ENCODE data around the gene CACNA2D3.

DNA sequence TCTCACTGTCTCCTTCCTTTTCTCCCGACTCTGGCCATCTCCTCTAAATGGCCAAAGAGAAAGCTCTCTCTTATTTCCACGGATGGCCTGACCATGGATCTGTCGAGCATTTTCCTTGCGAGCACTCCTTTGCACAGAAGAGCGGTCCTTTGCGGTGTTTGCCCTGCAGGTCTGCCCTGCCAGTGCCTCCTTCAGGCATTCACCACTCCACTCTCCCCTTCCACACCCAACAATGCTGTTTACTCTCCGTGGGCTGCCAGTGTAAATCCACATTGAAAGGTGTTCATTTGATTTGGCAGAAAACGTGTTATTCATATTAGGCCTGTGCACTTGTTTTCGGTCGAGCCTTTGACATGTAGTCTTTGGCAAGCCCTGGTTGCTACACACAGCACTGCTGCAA lies 49.6 kb downstream of the CACNA2D3 start:
- TF ChIP-seq CTCF (IDR thresholded peaks at IDR 0.05) (no peak), POLR2A (IDR thresholded peaks at IDR 0.05) (no peak), POLR2AphosphoS5 (IDR thresholded peaks at IDR 0.05) (peak; percentile 6)
